ENCODE data around the gene LANCL3.

DNA sequence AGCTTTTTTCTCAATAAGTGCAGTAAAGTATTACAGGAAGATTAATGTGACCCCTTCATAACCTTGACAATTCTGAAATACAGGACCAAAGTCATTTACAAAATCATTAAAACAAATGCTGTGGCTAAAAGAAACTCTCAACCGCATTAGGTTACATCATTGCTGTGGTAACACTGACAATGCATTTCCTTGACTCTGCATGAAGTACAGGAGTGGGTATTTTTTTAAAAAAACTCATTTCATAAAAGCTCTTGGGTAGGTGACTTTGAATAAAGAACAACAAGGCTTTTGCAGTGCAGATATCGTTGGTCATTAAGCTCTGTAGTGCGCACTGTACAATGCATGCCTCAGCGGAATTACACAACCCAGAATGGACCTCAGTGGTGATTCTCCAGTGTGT lies 90.7 kb downstream of the LANCL3 start:
- TF ChIP-seq POLR2A (IDR thresholded peaks at IDR 0.05), result no peak
- TF ChIP-seq, protein P1, sequence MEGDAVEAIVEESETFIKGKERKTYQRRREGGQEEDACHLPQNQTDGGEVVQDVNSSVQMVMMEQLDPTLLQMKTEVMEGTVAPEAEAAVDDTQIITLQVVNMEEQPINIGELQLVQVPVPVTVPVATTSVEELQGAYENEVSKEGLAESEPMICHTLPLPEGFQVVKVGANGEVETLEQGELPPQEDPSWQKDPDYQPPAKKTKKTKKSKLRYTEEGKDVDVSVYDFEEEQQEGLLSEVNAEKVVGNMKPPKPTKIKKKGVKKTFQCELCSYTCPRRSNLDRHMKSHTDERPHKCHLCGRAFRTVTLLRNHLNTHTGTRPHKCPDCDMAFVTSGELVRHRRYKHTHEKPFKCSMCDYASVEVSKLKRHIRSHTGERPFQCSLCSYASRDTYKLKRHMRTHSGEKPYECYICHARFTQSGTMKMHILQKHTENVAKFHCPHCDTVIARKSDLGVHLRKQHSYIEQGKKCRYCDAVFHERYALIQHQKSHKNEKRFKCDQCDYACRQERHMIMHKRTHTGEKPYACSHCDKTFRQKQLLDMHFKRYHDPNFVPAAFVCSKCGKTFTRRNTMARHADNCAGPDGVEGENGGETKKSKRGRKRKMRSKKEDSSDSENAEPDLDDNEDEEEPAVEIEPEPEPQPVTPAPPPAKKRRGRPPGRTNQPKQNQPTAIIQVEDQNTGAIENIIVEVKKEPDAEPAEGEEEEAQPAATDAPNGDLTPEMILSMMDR (IDR thresholded peaks at IDR 0.05), result no peak
- TF ChIP-seq EP300 (IDR thresholded peaks at IDR 0.05), result no peak
